Heart left ventricle (tissue), 13 donors: ENCODE data around the gene WNK3.

Experiments
- POLR2A ChIP-seq, 2 donors: fragments of 450-650 bp; IDR thresholded peaks; one replicate each; pipeline ENCODE4 v1.6.1; 2017; ENCODE audit warnings: antibody characterized with exemption in 2 of 2, mild to moderate bottlenecking in 2 of 2, moderate library complexity in 2 of 2
- TF ChIP-seq, protein P1 (sequence below), 12 donors: fragments of 200-600 bp; sonication (generic) in 4 of 12; IDR thresholded peaks; one replicate each; pipeline versions ENCODE4 v1.5.0 to v1.8.0; 2018 to 2022; ENCODE audit warnings: antibody characterized with exemption in 12 of 12, mild to moderate bottlenecking in 5 of 12
- donor health status: ischemic (EF 13 %, LVEDD 7.1; RV severe dilation, severe dysfunction).
- donor health status: DM: no; HTN: yes; CAD: no.
- donor health status: DM: no; HTN: no; CAD: no.
- donor health status: ischemic (EF 25% LVEDD 6.9; RV normal size, moderate dysfunction).
- donor health status: ischemic (EF 25% LVEDD 5.7; RV mildly dilated, moderate dysfunction).
- donor health status: ischemic (EF 35%, LVEDD 5.7; RV mildly dilated, moderate dysfunction).
- donor health status: nonischemic (EF 11% LVEDD 7.7; RV severe dilation, severe dysfunction).
- donor health status: DM: yes; HTN: yes; CAD: no.
- donor health status: PGD.
- donor health status: ischemic (EF 29% LVEDD 5.4; RV normal size, mild dysfunction).
- donor health status: nonischemic (EF 23%, LVEDD 6.1; RV moderate dilation, normal function).

DNA sequence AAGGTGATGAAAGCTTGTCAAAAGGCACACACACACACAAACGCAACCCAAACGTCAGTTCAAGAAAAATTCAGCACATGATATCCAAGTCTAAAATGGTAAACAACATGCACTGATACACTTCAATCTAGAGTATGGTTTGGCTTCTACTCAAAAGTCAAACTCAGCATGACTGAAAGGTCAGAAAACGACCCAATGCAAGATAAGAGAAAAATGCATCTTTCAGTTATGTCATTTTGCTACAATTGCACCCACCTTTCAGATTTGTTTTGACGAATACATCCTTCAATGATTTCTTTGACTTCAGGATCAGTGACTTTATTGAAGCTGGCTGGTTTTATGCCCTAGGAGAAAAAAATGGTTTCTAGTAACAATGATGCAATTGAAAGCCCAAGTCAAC is 56.3 kb downstream of the WNK3 start:
- TF ChIP-seq, protein P1, sequence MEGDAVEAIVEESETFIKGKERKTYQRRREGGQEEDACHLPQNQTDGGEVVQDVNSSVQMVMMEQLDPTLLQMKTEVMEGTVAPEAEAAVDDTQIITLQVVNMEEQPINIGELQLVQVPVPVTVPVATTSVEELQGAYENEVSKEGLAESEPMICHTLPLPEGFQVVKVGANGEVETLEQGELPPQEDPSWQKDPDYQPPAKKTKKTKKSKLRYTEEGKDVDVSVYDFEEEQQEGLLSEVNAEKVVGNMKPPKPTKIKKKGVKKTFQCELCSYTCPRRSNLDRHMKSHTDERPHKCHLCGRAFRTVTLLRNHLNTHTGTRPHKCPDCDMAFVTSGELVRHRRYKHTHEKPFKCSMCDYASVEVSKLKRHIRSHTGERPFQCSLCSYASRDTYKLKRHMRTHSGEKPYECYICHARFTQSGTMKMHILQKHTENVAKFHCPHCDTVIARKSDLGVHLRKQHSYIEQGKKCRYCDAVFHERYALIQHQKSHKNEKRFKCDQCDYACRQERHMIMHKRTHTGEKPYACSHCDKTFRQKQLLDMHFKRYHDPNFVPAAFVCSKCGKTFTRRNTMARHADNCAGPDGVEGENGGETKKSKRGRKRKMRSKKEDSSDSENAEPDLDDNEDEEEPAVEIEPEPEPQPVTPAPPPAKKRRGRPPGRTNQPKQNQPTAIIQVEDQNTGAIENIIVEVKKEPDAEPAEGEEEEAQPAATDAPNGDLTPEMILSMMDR (IDR thresholded peaks at IDR 0.05): no peak
- no peak for TF ChIP-seq POLR2A (IDR thresholded peaks at IDR 0.05)
